Natural killer cell treated with Interleukin-12 subunit alpha and Interleukin-12 subunit beta and Interleukin-15 and Interleukin-18, amount 100 ng/mL, for 72 hours (primary cell): Measurements from ENCODE around the gene CALN1. TPM values are rescaled to one million over a fixed set of nuclear protein-coding genes. Genes with fewer than 3 reads are reported as not detected.

Experiments
- ATAC-seq, 2 donors: fragments of 150-1000 bp; cut with Tn5 transposase in 1 of 2; sonication (Bioruptor Pico), chemical (Tn5 transposase) in 1 of 2; 2 replicates each; pipeline ENCODE4 v1.10.0; 2021
- DNase-seq: peaks from one replicate; pipeline ENCODE4 v3.0.0; 2022; ENCODE audit warnings: low spot score
- H3K27ac Mint-ChIP-seq, 2 donors: 1 replicate in 1 of 2; 2 replicates in 1 of 2; pipeline ENCODE4 v1.8.0; 2022; ENCODE audit warnings: mixed read lengths in 2 of 2, mild to moderate bottlenecking in 1 of 2, moderate library complexity in 1 of 2
- H3K27me3 Mint-ChIP-seq, 2 donors: 1 replicate in 1 of 2; 2 replicates in 1 of 2; pipeline ENCODE4 v1.8.0; 2022; ENCODE audit warnings: mixed read lengths in 2 of 2
- H3K36me3 Mint-ChIP-seq: one replicate; pipeline ENCODE4 v1.8.0; 2022; ENCODE audit warnings: mixed read lengths
- H3K4me1 Mint-ChIP-seq, 2 donors: 1 replicate in 1 of 2; 2 replicates in 1 of 2; pipeline ENCODE4 v1.8.0; 2022; ENCODE audit warnings: low read depth in 2 of 2, mixed read lengths in 2 of 2, mild to moderate bottlenecking in 1 of 2
- H3K4me3 Mint-ChIP-seq: one replicate; pipeline ENCODE4 v1.8.0; 2022; ENCODE audit warnings: mixed read lengths
- H3K9me3 Mint-ChIP-seq: 2 replicates; pipeline ENCODE4 v1.8.0; 2022; ENCODE audit warnings: mixed read lengths
- total RNA-seq, 2 donors: library from RNA; stranded (reverse); gene quantifications; one replicate each; pipeline ENCODE4 v1.2.3, GENCODE V29; 2022

The CALN1 gene
- total RNA-seq, 2 donors from 2014 or later = not detected

- peaks cover 4% of the 10 kb centered on the region for H3K9me3 Mint-ChIP-seq
- no peak for ATAC-seq
- H3K36me3 Mint-ChIP-seq = no peaks in the 10 kb centered on the region
- no peaks in the 10 kb centered on the region for H3K27me3 Mint-ChIP-seq
- DNase-seq = no peak
- H3K4me1 Mint-ChIP-seq = no peaks in the 10 kb centered on the region
- no peak overlapping the region for H3K4me3 Mint-ChIP-seq
- no peak overlapping the region for H3K27ac Mint-ChIP-seq
These were observed 255.5 kb downstream of the CALN1 start for GRCh38 chr7:72156671-72157070.

GRCh38 chr7:72153132-72153512, 259.0 kb downstream of the CALN1 start:
- DNase-seq = no peak
- H3K27me3 Mint-ChIP-seq = no peaks in the 10 kb centered on the region
- no peaks in the 10 kb centered on the region for H3K36me3 Mint-ChIP-seq
- ATAC-seq = no peak
- H3K27ac Mint-ChIP-seq = no peak overlapping the region
- no peaks in the 10 kb centered on the region for H3K4me1 Mint-ChIP-seq
- H3K4me3 Mint-ChIP-seq = no peak overlapping the region
- H3K9me3 Mint-ChIP-seq = peaks cover 6% of the 10 kb centered on the region

- Mint-ChIP-seq H3K27me3 (no peaks in the 10 kb centered on the region), H3K9me3 (peaks cover 6% of the 10 kb centered on the region), H3K4me3 (no peak overlapping the region), H3K27ac (no peak overlapping the region), H3K36me3 (no peaks in the 10 kb centered on the region), H3K4me1 (no peaks in the 10 kb centered on the region)
- ATAC-seq = no peak
- DNase-seq = no peak
These were observed 259.7 kb downstream of the CALN1 start for GRCh38 chr7:72152161-72153131.

- ATAC-seq = no peak
- Mint-ChIP-seq H3K36me3 (peaks cover 6% of the 10 kb centered on the region), H3K27ac (no peak overlapping the region), H3K27me3 (no peaks in the 10 kb centered on the region), H3K9me3 (peaks cover 11% of the 10 kb centered on the region), H3K4me1 (no peaks in the 10 kb centered on the region), H3K4me3 (no peak overlapping the region)
- DNase-seq = no peak
These were observed 271.6 kb downstream of the CALN1 start for GRCh38 chr7:72140566-72140965.

GRCh38 chr7:72127136-72127535, 285.0 kb downstream of the CALN1 start:
- Mint-ChIP-seq H3K4me1 (no peaks in the 10 kb centered on the region), H3K4me3 (no peak overlapping the region), H3K9me3 (peaks cover 12% of the 10 kb centered on the region), H3K36me3 (no peaks in the 10 kb centered on the region), H3K27ac (no peak overlapping the region), H3K27me3 (no peaks in the 10 kb centered on the region)
- DNase-seq (no peak), ATAC-seq (no peak)

- DNase-seq (no peak), ATAC-seq (no peak)
- Mint-ChIP-seq H3K36me3 (no peaks in the 10 kb centered on the region), H3K4me1 (no peaks in the 10 kb centered on the region), H3K27ac (no peak overlapping the region), H3K4me3 (no peak overlapping the region), H3K9me3 (peaks cover 4% of the 10 kb centered on the region), H3K27me3 (no peaks in the 10 kb centered on the region)
These were observed 288.2 kb downstream of the CALN1 start for GRCh38 chr7:72123913-72124312.

GRCh38 chr7:72118366-72118765, 293.8 kb downstream of the CALN1 start:
- no peak for DNase-seq
- no peak overlapping the region for H3K4me3 Mint-ChIP-seq
- no peaks in the 10 kb centered on the region for H3K9me3 Mint-ChIP-seq
- no peaks in the 10 kb centered on the region for H3K4me1 Mint-ChIP-seq
- H3K27me3 Mint-ChIP-seq = no peaks in the 10 kb centered on the region
- H3K36me3 Mint-ChIP-seq = no peaks in the 10 kb centered on the region
- ATAC-seq = no peak
- no peak overlapping the region for H3K27ac Mint-ChIP-seq

GRCh38 chr7:72114129-72114528, 298.0 kb downstream of the CALN1 start:
- Mint-ChIP-seq H3K9me3 (peaks cover 5% of the 10 kb centered on the region), H3K27me3 (peaks cover 0 to 2% of the 10 kb centered on the region in 2 donors), H3K4me3 (no peak overlapping the region), H3K27ac (no peak overlapping the region), H3K36me3 (no peaks in the 10 kb centered on the region), H3K4me1 (no peaks in the 10 kb centered on the region)
- ATAC-seq (no peak), DNase-seq (no peak)

GRCh38 chr7:72112992-72113391, 299.1 kb downstream of the CALN1 start:
- Mint-ChIP-seq H3K4me3 (no peak overlapping the region), H3K4me1 (no peaks in the 10 kb centered on the region), H3K27ac (no peak overlapping the region), H3K9me3 (peaks cover 11% of the 10 kb centered on the region), H3K27me3 (peaks cover 0 to 2% of the 10 kb centered on the region in 2 donors), H3K36me3 (no peaks in the 10 kb centered on the region)
- no peak for DNase-seq
- ATAC-seq = no peak

GRCh38 chr7:72112530-72112929, 299.6 kb downstream of the CALN1 start:
- ATAC-seq = no peak

GRCh38 chr7:72111086-72111485, 301.1 kb downstream of the CALN1 start:
- H3K27ac Mint-ChIP-seq = no peak overlapping the region
- H3K4me1 Mint-ChIP-seq = no peaks in the 10 kb centered on the region
- no peak for ATAC-seq
- H3K27me3 Mint-ChIP-seq = peaks cover 0 to 2% of the 10 kb centered on the region in 2 donors
- DNase-seq = no peak
- peaks cover 12% of the 10 kb centered on the region for H3K9me3 Mint-ChIP-seq
- no peak overlapping the region for H3K4me3 Mint-ChIP-seq
- no peaks in the 10 kb centered on the region for H3K36me3 Mint-ChIP-seq

More at GRCh38 chr7:72112530-72112929, 299.6 kb downstream of the CALN1 start:
- no peak for DNase-seq
- Mint-ChIP-seq H3K9me3 (peaks cover 12% of the 10 kb centered on the region), H3K36me3 (no peaks in the 10 kb centered on the region), H3K27ac (no peak overlapping the region), H3K4me1 (no peaks in the 10 kb centered on the region), H3K4me3 (no peak overlapping the region), H3K27me3 (peaks cover 0 to 2% of the 10 kb centered on the region in 2 donors)

GRCh38 chr7:72109566-72109965, 302.6 kb downstream of the CALN1 start:
- no peaks in the 10 kb centered on the region for H3K36me3 Mint-ChIP-seq
- H3K9me3 Mint-ChIP-seq = peaks cover 12% of the 10 kb centered on the region
- no peaks in the 10 kb centered on the region for H3K4me1 Mint-ChIP-seq
- no peak for DNase-seq
- H3K27me3 Mint-ChIP-seq = peaks cover 0 to 2% of the 10 kb centered on the region in 2 donors
- H3K27ac Mint-ChIP-seq = no peak overlapping the region
- no peak overlapping the region for H3K4me3 Mint-ChIP-seq
- no peak for ATAC-seq

GRCh38 chr7:72106405-72106804, 305.7 kb downstream of the CALN1 start:
- peaks cover 7% of the 10 kb centered on the region for H3K9me3 Mint-ChIP-seq
- no peaks in the 10 kb centered on the region for H3K36me3 Mint-ChIP-seq
- no peaks in the 10 kb centered on the region for H3K4me1 Mint-ChIP-seq
- no peak overlapping the region for H3K4me3 Mint-ChIP-seq
- no peak overlapping the region for H3K27ac Mint-ChIP-seq
- ATAC-seq = no peak
- no peaks in the 10 kb centered on the region for H3K27me3 Mint-ChIP-seq
- DNase-seq = no peak

- no peak overlapping the region for H3K4me3 Mint-ChIP-seq
These were observed 310.7 kb downstream of the CALN1 start for GRCh38 chr7:72101444-72101843.

More at GRCh38 chr7:72101444-72101843, 310.7 kb downstream of the CALN1 start:
- ATAC-seq = no peak
- no peak for DNase-seq
- no peaks in the 10 kb centered on the region for H3K4me1 Mint-ChIP-seq
- no peaks in the 10 kb centered on the region for H3K36me3 Mint-ChIP-seq
- H3K27me3 Mint-ChIP-seq = no peaks in the 10 kb centered on the region
- no peak overlapping the region for H3K27ac Mint-ChIP-seq
- H3K9me3 Mint-ChIP-seq = no peaks in the 10 kb centered on the region
